Activated CD8-positive, alpha-beta memory T cell treated with anti-CD3 and anti-CD28 coated beads for 48 hours (primary cell): ENCODE measurements around the gene RUVBL1.

Source experiments
- DNase-seq, 3 experiments: peaks; one replicate each; pipeline ENCODE4 v3.0.0-alpha.2; 2020; ENCODE audit warnings: low read depth in 2 of 3, low spot score in 2 of 3

The RUVBL1 gene

DNA sequence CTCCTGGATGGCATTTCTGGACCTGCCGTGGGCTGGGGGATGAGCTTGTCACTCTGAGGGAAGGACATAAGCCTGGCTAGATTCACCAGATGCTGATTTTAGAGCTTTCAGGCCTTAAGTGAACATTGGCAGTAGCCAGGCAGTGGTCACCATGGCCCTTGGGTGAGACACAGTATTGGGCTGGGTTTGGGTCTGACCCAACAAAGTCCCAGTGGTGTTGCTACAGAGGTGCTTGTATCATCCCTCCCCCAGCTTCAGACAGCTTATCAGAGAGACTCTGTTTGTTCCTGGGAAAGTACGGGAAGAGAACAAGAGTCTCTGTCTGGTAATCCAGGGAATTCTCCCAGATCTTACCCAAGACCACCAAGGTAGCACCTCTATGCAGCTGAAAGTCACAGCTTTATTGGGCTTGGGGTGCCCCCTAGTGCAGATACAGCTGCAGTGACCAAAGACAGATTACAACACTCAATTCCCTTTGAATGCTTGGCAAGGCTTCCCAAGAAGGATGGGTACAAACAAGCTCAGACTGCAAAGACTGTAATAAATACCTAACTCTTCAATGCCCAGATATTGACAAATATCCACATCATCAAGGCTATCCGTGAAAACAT, 9.8 kb upstream of the RUVBL1 start:
- DNase-seq: no peak

DNA sequence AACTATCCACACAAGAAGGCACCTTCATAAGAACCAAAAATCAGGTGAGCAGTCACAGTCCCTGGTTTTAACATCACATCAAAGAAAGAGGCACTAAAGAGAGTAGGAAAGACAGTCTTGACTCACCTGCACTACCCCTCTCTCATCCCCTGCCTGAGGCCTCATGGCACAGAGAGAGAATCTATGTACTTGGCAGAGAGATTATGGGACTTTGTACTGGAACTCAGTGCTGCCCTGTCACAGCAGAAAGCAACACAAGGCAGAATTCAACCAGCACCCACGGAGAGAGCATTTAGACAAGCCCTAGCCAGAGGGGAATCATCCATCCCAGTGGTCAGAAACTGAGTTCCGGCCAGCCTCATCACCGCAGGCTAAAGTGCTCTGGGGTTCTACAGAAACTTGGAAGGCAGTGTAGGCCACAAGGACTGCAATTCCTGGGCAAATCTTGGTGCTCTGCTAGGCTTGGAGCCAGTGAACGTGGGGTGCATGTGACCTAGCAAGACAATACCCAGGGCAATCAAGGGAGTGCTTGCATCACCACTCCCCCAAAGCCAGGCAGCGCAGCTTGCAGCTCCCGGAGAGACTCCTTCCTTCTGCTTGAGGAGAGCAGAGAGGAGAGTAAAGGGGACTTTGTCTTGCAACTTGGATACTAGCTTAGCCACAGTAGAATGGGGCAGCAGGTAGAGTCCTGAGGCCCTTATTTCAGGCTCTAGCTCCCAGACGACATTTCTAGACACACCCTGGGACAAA, 8.5 kb upstream of the RUVBL1 start:
- no peak for DNase-seq

DNA sequence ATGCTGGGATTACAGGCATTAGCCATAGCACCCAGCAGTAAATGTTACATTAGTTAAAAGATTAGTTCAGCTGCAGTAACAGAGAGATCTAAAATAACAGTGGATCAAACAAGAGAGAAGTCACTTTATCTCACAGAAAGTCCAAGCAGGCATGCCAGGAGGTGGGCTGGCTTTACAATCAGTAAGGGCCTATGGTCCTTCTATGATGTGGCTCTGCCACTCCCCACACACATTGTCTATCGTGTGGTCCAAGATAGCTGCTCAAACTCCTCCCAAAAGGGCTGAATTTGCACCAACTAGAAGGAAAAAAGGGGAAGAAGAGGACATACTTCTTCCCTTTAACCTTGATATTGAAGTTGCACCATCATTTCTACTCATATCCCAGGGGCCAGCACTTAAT, 4.6 kb upstream of the RUVBL1 start:
- no peak for DNase-seq

DNA sequence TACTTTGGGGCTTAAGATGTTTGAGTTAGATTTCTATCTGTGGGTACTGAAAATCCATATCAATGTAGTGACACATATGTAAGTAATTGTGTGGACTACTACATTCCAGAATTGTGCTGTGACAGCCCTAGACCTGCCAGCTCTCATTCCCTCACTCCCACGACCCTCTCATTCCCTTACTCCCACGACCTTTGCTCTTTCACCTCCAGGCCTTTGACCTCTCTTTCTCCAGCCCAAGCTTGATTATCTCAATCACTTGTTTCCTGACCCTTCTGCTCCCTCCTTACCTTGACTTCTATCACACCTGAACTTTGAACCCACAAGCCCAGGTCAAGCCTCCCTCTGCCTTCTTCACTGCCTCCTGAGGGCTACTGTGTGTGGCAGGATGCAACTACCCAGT, 3.6 kb upstream of the RUVBL1 start:
- DNase-seq: no peak

DNA sequence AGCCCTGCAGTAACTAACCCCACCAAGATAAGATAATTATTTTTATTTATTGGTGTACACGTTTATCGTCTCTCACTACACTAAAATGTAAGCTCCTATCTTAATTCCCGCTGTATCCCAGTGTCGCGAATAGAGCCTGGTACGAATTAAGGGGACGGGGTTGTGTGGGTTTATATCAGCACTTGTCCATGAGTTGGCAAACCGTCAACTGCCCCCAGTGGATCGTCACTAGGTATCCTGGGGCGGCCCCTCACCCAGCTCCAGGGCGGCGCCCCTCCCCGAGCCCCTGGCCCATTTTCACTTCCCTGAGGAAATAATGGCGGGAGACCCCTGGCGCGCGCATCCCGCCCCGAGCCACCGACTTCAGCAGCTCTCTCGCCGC, 465 bp downstream of the RUVBL1 start:
- DNase-seq: no peak

DNA sequence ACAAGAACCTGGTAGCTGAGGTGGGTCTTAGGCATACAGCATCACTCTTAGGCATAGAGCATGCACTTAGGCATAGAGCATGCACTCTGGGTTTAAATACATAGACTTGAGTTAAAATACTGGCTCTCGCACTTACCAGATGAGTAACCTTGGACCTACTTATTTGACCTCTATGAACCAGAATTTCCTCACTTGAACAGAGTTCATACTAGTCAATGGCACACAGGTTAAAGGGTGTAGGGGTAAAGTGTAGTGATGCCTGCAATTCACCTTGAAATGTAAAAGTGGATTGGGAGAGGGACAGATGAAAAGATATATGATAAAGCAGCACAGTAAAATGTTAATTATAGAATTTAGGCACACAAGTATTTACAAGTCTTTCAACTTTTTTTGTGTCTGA, 1.6 kb downstream of the RUVBL1 start:
- DNase-seq: no peak

DNA sequence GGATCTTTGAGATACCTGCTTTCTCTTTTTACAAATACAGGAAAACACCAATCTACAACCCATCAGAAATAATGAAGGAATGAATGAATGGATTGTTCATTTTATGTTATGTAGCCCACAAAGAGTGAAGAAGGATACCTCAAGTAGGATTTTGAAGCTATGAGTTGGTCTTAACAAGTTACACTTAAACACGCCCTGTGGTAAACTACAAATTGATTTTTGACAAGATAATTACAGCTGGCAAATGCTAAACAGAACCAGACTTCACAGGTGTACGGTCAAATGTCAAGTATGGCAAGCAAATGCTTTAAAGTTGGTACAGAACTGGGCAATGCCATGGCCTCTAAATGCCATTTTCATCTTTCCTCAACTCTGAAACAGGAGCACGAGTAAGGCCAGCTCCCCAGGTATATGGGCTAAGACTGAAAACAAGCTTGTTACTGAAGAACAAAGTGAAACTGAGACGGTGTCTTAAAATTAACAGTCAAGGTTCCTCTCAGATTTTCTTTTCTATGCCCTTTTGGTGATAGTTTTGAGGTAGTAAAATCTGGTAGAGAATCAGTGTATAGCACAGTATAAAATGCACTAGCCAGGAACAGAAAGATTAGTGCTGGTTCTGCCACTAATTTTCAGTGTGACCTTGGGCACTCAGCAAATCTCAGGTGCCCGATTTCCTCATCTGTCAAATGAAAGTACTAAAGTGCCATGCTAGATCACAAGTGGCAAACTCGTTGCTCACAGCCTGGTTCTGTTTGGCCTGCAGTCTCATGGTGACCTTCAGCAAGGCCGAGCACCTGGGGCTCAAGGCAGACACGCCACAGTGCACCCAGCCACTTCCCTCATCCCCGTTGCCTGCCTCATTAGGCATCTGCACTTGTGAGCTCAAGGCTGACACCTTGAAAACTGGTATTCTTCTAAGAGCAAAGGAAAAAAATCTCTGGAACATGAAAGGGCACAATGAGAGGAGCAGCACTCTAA, 9.5 kb downstream of the RUVBL1 start:
- no peak for DNase-seq

DNA sequence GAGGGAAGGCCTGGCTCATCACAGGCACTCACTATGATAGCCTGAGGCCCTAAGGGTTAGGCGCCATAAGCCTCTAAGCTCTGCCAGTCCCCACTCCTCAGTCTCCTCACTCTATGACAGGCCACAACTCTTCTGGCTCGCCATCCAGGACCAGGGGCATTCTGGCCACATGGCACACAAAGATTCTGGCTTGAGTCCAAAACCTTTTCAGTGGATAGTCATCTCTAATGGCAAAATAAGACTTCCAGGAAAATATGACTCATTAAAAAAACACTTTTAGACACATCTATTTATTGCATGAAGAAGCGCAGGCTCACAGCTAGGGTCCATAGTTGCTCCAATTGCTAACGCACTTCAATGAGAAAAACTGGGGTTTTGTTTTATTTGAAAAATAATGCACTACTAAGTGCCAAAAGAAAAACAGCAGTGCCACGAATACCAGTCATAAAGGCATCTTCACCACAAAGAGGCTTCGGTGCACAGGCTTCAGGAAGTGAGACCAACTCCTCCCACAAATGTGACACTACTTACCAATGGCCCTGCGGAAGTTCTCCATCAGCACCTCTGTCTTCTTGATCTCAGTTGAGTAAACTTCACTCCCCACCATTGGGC, 11.1 kb downstream of the RUVBL1 start:
- peak in 1 of 3 experiments; percentile 13 for DNase-seq

DNA sequence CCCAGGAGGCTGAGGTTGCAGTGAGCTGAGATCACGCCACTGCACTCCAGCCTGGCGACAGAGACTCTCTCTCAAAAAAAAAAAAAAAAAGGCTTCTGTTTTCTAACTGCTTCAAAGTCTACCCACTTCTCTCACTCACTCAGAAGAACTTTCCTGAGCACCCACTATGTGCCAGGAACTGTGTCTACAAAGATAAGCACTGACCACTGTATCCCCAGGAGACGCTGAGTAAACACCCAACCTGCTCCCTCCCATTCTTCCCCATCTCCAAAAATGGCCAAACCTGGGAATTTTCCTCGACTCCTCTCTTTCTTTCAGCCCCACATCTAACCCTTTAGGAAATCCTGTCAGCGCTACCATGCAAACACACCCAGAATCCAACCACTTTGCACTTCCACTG, 12.5 kb downstream of the RUVBL1 start:
- no peak for DNase-seq

DNA sequence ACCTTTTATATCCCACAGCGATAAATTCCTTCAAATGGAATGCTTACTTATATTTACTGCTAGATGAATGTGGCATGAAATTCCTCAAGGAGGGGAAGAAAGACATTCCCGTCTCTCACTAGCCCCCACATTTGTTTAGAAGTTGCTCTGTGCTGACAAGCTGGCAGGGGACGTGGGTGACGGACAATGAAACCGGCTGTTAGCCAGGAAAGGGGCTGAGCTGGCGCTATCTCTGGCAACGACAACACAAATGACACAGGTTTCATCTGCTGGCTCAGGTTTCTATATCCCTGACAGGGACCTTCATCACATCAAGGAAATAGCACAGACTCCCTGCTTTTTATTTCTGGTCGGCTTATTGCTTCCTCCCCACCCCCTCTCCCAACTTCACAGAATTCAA, 15.8 kb downstream of the RUVBL1 start:
- no peak for DNase-seq

DNA sequence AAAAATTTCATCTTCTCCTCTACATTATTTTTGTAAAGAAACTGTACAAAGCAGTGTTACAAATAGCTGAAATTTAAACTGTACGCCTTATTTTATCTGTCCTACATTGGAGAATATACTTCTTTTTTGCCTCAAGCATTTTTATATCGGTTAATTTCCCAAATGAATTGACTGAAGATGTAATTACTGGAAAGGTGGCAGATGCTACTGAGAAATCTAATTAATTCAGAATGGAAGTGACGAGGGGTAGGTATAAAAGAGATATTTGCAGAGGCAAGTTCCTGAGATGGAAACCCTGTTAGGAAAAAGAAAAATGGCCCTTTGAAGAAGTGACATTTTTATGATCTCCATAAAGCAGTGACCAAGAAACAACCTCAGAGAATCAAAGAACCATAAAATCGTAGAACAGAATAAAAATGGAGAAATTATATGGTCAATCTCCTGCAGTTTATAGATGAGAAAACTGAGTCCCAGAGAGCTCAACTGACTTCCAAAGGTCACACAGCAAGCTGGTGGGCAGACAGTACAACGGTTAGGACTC, 20.4 kb downstream of the RUVBL1 start:
- DNase-seq: no peak

DNA sequence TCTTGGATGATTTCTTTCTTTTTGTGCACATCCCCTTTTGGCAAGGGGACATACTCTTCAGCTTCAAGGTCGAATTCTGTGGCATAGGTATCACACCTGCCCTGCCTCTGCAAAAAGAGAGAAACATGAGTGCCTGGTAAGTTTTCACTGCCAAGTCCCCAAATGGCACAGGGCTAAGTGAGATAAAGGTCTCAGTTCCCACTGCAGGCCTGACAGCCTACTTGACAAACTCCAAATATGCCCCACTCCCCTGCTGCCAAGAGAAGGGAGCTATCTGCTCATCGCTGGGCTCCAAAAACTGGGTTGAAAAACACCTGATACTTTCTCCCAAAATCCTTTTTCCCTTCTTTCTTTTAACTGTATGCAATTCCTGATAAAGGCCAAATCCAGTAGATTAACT, 23.0 kb downstream of the RUVBL1 start:
- no peak for DNase-seq

DNA sequence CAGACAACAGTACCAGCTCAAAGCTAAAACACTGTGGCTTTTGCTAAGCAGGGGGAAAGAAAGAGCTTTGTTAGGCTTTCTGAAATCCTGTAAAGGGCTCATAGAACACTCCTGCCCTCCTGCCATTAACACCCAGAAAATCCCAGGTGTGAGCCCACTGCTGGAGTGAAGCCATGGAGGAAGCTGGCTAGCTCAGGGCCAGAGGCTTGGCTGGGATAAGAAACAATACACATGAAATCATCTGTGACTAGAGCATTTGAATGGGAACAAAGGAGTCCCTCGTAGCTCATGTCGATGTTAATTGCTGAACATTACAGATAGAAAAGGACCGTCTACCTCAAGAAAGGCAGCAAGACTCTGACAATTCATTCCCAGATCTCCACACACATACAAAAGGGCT, 23.5 kb downstream of the RUVBL1 start:
- DNase-seq: no peak

DNA sequence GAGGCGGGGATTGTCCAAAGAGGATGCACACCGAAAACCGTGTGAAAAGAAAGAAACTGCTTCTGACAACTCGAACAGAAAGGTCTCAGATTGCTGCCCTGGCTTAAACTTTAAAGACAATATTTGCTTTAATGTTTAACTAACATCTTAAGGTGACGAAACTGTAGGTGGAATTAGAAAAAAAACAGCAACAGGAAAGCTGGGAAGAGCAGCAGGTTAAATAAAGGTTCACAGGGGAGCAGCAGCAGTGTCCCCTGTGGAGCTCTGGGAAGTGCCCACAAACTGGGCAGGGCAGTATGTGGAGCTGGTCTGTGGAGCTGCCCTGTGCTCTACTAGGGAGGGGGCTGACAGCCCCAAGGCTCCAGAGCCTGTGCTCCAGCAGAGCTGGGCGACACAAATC, 25.4 kb downstream of the RUVBL1 start:
- DNase-seq: no peak

DNA sequence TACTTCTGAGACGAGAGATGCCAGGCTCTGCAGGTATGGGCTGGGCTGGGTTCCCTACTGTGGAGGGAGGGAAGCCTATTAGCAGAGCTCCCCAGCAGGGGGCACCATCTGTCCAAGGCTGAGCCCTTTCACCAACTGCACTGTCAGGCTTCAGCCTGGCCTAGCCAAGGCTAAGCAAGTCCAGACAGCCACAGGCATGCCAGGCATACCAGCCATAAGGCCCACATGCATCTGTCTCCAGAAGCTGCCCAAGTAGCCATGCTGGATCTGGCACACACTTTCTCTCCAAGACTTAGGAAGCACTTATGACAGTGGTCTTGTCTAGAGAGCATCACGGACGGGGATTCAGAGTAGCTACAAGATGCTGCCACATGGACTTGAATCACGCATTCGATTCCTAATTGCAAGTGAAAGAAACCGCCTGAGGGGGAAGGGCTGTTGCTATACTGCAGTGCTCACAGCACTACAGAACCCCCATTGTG, 28.3 kb downstream of the RUVBL1 start:
- DNase-seq: peak in 2 of 3 experiments; percentile 42 to 63

DNA sequence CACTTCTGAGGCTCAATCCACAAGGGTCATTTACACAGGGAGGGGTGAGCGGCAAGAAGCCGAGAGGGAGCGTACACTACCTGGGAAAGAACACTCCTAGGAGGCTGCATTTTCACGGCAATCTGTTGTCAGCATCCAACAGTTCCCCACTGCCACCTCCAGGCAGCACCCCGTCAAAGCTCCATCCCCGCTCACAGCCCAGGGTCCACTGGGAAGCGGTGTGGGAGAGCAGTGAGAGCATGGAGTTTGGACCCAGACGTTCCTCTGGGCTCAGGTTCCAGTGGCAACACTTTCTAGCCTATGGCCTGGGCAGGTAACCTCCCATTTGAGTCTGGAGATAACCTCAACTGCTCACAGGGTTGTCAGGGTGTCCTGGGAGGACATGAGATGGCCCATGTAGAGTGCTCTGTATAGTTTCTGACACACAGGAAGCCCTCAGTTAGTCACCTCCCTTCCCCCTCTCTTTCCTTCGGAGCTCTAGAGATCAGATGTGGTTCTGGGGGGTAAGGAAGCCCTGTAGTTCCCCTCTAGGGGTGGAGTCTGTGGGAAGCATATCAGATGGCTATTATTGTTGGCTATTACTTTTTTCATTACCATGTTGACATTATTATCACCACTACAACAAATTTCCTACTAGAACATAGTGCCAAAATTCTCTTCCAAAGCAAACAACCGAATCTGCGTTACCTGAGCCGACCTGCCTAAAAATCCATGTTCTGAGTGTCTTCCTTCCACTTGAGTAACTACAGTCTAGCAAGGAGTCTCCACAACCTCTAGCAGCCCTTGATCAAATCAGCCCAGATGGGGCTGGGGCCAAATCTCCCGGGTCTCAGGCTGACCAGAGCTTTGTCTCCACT, 29.1 kb downstream of the RUVBL1 start:
- DNase-seq: no peak

DNA sequence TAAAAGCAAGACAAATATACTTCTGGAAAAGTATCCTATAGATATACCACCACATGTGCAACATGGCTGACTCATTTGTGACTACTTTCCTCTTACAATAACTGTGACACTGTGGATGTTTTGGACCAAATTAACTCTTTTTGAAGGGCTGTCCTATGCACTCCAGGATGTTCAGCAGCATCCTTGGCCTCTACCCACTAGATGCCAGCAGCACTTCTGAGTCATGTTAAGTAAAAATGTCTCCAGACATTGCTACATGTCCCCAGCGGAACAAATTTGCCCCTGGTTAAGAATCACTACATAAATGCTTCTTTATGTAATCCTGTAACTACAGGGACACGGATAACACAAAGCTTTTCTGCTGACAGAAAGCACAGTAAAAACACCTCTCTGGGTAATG, 32.0 kb downstream of the RUVBL1 start:
- DNase-seq: no peak

DNA sequence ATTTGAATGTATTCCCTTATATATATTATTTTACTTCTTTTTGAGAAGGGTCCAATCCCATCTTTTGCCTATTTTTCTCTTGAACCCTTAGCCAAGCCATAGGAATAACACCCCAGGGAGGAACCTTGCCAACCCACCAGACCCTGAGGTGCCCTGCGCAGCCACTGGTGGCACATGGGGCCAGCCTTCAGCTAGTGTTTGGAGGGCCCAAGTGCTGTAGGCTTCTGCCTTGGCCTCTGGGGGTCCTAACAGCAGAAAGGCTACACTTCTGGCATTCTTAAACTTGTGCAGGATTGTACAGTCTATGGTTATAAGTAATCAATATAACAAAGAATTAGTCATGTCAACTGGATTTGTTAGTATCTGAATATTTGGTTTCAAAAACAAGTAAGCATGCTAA, 34.5 kb downstream of the RUVBL1 start:
- no peak for DNase-seq

DNA sequence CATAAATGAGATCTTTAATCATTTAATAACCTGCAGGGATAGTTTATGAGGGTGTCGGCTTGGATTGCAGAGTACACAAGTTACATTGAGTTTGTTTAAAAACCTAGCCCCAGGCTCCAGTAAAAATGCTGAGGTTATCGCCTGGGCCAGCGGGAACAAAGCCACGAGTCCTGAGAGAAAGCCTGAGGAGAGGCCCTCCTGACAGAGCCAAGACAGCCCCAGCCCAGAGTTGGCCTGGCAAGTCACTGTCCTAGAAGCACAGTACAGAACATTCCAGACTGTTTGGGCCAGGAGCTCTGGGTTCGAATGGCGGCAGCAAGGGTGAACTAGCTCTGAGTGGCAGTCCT, 39.0 kb downstream of the RUVBL1 start:
- no peak for DNase-seq

DNA sequence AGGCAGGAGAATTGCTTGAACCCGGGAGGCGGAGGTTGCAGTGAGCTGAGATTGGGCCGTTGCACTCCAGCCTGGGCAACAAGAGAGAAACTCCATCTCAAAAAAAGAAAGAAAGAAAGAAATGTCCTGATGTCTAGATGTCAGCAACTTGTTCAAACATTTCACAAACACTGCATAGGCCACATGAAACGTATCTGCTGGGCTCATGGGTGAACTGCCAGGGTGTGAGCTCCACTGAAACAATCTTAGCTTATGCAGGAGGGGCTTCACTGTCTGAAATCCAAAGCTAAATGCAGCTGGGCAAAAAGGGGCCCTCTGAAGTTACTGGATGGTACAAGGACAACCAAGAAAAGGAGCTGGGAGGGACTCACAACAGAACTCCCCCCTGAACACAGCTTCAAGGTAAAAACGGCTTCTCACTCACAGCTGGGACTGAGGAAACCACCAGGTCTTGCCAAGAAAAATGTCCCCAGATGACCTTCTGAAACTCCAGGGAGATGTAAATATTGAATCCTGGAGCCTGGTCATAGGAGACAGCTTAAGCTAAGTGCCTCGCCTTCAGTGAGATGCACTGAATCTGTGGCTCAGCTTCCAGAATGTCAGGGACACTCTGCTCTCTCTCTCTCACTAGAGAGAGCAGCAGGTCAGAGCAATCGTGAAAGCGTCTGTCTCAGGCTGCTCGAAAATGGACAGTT, 39.5 kb downstream of the RUVBL1 start:
- no peak for DNase-seq
